GM18505 (cell line): Measurements from ENCODE around the gene KHDC4.

Experiments used
- ATAC-seq: cut with Tn5 transposase; IDR thresholded peaks from one replicate; pipeline ENCODE4 v1.9.1; 2021; ENCODE audit not compliant: unreplicated experiment
- POLR2A ChIP-seq: IDR thresholded peaks from 4 replicates; pipeline ENCODE4 v1.6.1; 2011; ENCODE audit warnings: borderline replicate concordance; ENCODE audit not compliant: insufficient read depth, insufficient read length; ENCODE audit errors: extremely low read depth

KHDC4 gene

DNA sequence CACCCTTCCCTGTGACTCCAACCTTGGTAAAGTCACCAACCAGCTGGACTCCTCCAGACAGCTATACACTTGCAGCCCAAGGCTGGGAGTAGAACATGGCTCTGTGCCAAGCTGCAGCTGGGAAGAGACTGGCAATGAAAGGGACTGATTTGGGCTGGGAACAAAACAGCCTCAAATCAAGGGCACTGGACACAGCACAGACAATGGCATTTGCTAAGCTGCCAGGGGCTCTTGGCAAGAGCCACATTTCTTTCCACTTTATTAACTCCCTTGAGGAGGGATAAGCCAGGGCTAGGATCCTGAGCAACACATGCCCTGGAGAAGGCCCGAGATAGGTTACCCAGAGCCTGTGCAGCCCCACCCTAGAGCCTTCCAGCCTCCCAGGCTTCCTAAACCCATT is 62.8 kb downstream of the KHDC4 start:
- ATAC-seq = no peak
- no peak for TF ChIP-seq POLR2A

GRCh38 chr1:155867766-155868165 is 66.4 kb downstream of the KHDC4 start:
- TF ChIP-seq POLR2A = no peak
- no peak for ATAC-seq

DNA sequence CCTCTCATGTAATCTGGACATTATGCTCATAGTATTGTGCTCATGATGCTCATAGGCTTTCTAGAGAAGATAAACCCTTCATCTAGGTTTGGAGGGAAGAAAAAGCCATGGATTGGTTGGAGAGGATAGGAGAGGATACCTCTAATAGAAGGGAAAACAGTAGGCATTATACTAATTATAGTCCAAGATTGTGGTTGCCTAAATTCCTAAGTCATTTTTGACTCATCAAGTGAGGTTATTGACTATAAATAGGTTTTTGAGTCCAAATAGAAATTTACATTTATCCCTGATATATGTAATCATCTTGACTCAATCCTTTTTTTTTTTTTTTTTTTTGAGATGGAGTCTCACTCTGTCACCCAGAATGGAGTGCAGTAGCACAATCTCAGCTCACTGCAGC is 69.8 kb downstream of the KHDC4 start:
- no peak for TF ChIP-seq POLR2A
- no peak for ATAC-seq
